ENCODE data around the gene CT45A10. TPM values are rescaled to one million over a fixed set of nuclear protein-coding genes. Genes with fewer than 3 reads are reported as not detected.
"Not testable (repeated sequence)": the region's sequence is repeated elsewhere in the genome, so short reads cannot be mapped to it uniquely, and the experiment has no call there.

The CT45A10 gene, protein sequence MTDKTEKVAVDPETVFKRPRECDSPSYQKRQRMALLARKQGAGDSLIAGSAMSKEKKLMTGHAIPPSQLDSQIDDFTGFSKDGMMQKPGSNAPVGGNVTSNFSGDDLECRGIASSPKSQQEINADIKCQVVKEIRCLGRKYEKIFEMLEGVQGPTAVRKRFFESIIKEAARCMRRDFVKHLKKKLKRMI
- total RNA-seq (2014; rRNA removed; shearing (Covaris generic); ENCODE audit: low replicate concordance): not detected in 2 replicates

GRCh38 chrX:135893294-135893817 is at the start of gene CT45A10, which contains the start of gene SAGE1:
Gene CT45A10, minus strand, starts transcription at chrX:135893444. Its CDS starts 8,100 bp downstream, at chrX:135885344.
Gene SAGE1, plus strand, starts transcription at chrX:135893716. Its CDS starts 2,527 bp downstream, at chrX:135896243.
- no peak within 1 kb of the TSS for H3K27ac ChIP-seq (ENCODE audit: low read length)
- H2AFZ ChIP-seq (ENCODE audit: low read length): no peak within 1 kb of the TSS

DNA sequence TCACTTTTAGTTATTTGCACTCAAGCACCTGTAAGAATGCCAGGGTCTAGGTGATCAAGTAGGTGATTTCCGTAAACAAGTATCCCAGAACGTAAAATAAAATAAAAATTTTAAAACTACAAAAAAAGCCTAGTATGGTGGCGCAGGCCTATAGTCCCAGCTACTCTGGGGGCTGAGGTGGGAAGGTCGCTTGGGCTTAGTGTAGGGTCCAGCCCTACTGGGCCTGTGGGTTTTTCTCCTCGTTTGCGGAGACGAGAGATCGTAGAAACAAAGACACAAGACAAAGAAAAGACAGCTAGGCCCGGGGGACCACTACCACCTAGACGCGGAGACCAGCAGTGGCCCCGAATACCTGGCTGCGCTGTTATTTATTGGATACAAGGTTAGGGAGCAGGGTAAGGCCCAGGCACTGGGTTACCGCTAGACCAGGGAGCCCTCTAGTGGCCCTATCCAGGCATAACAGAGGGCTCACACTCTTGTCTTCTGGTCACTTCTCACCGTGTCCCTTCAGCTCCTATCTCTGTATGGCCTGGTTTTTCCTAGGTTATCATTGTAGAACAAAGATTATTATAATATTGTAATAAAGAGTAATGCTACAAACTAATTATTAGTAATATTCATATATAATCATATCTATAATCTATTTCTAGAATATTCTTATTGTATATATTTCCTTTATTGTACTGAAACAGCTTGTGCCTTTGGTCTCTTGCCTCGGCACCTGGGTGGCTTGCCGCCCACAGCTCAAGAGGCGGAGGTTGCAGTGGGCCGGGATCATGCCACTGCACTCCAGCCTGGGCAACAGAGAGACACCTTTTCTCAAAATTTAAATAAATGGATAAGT is 38.6 kb upstream of the CT45A10 start:
- no peak overlapping the region for H3K4me3 ChIP-seq (ENCODE audit: low read length)
- no peaks in the 10 kb centered on the region for H3K36me3 ChIP-seq (ENCODE audit: insufficient read depth, low read length)
- no peaks in the 10 kb centered on the region for H3K9me2 ChIP-seq (replicated peaks; ENCODE audit: insufficient read depth, low read length)
- no peaks in the 10 kb centered on the region for H3K27me3 ChIP-seq (ENCODE audit: low read length)
- no peak overlapping the region for H3K4me2 ChIP-seq (ENCODE audit: low read depth, low read length, poor library complexity, severe bottlenecking)
- no peaks in the 10 kb centered on the region for H3K9me3 ChIP-seq (ENCODE audit: low read length)
- no peak overlapping the region for H3K27ac ChIP-seq (ENCODE audit: low read length)
- H3K4me1 ChIP-seq (ENCODE audit: low read length): no peaks in the 10 kb centered on the region
- H4K20me1 ChIP-seq (ENCODE audit: insufficient read depth, low read depth, low read length): no peaks in the 10 kb centered on the region
- H3K9ac ChIP-seq (ENCODE audit: low read length): no peak overlapping the region
- no peaks in the 10 kb centered on the region for H3K79me2 ChIP-seq (ENCODE audit: low read length)
- peak; percentile 74 for DNase-seq
- no peak overlapping the region for H2AFZ ChIP-seq (ENCODE audit: low read length)

More at GRCh38 chrX:135893294-135893817, at the start of gene CT45A10, which contains the start of gene SAGE1:
- H4K20me1 ChIP-seq (ENCODE audit: insufficient read depth, low read depth, low read length): no peaks in the 10 kb centered on the region
- H3K4me3 ChIP-seq (ENCODE audit: low read length): no peak within 1 kb of the TSS
- no peaks in the 10 kb centered on the region for H3K9me2 ChIP-seq (replicated peaks; ENCODE audit: insufficient read depth, low read length)
- H3K79me2 ChIP-seq (ENCODE audit: low read length): no peaks in the 10 kb centered on the region
- no peaks in the 10 kb centered on the region for H3K36me3 ChIP-seq (ENCODE audit: insufficient read depth, low read length)
- H3K9me3 ChIP-seq (ENCODE audit: low read length): no peaks in the 10 kb centered on the region
- no peak within 1 kb of the TSS for H3K4me2 ChIP-seq (ENCODE audit: low read depth, low read length, poor library complexity, severe bottlenecking)
- H3K4me1 ChIP-seq (ENCODE audit: low read length): no peaks in the 10 kb centered on the region
- H3K9ac ChIP-seq (ENCODE audit: low read length): no peak within 1 kb of the TSS
- no peaks in the 10 kb centered on the region for H3K27me3 ChIP-seq (ENCODE audit: low read length)
- no peak for DNase-seq

GRCh38 chrX:135927897-135928296 is 34.7 kb upstream of the CT45A10 start:
- Histone ChIP-seq H3K4me2 (ENCODE audit: low read depth, low read length, poor library complexity, severe bottlenecking) (no peak overlapping the region), H3K4me3 (ENCODE audit: low read length) (no peak overlapping the region), H3K36me3 (ENCODE audit: insufficient read depth, low read length) (no peaks in the 10 kb centered on the region), H2AFZ (ENCODE audit: low read length) (no peak overlapping the region), H4K20me1 (ENCODE audit: insufficient read depth, low read depth, low read length) (no peaks in the 10 kb centered on the region), H3K27ac (ENCODE audit: low read length) (no peak overlapping the region), H3K9ac (ENCODE audit: low read length) (no peak overlapping the region), H3K4me1 (ENCODE audit: low read length) (no peaks in the 10 kb centered on the region), H3K27me3 (ENCODE audit: low read length) (no peaks in the 10 kb centered on the region), H3K79me2 (ENCODE audit: low read length) (no peaks in the 10 kb centered on the region), H3K9me3 (ENCODE audit: low read length) (no peaks in the 10 kb centered on the region), H3K9me2 (replicated peaks; ENCODE audit: insufficient read depth, low read length) (no peaks in the 10 kb centered on the region)
- no peak for DNase-seq

- Histone ChIP-seq H3K79me2 (ENCODE audit: low read length) (no peaks in the 10 kb centered on the region), H3K36me3 (ENCODE audit: insufficient read depth, low read length) (no peaks in the 10 kb centered on the region), H3K9me3 (ENCODE audit: low read length) (no peaks in the 10 kb centered on the region), H3K4me2 (ENCODE audit: low read depth, low read length, poor library complexity, severe bottlenecking) (no peak overlapping the region), H3K27me3 (ENCODE audit: low read length) (no peaks in the 10 kb centered on the region), H3K9ac (ENCODE audit: low read length) (no peak overlapping the region), H3K4me3 (ENCODE audit: low read length) (no peak overlapping the region), H3K4me1 (ENCODE audit: low read length) (no peaks in the 10 kb centered on the region), H2AFZ (ENCODE audit: low read length) (no peak overlapping the region), H4K20me1 (ENCODE audit: insufficient read depth, low read depth, low read length) (no peaks in the 10 kb centered on the region), H3K27ac (ENCODE audit: low read length) (no peak overlapping the region), H3K9me2 (replicated peaks; ENCODE audit: insufficient read depth, low read length) (no peaks in the 10 kb centered on the region)
- no peak for DNase-seq
Observed at GRCh38 chrX:135923353-135923752, 30.1 kb upstream of the CT45A10 start.

GRCh38 chrX:135920516-135920915 is 27.3 kb upstream of the CT45A10 start:
- not testable (repeated sequence) for H3K27me3 ChIP-seq (ENCODE audit: low read length); H3K9me2 ChIP-seq (replicated peaks; ENCODE audit: insufficient read depth, low read length); H3K27ac ChIP-seq (ENCODE audit: low read length); DNase-seq; H2AFZ ChIP-seq (ENCODE audit: low read length); H4K20me1 ChIP-seq (ENCODE audit: insufficient read depth, low read depth, low read length); H3K9ac ChIP-seq (ENCODE audit: low read length); H3K36me3 ChIP-seq (ENCODE audit: insufficient read depth, low read length); H3K9me3 ChIP-seq (ENCODE audit: low read length); H3K4me2 ChIP-seq (ENCODE audit: low read depth, low read length, poor library complexity, severe bottlenecking); H3K79me2 ChIP-seq (ENCODE audit: low read length); H3K4me3 ChIP-seq (ENCODE audit: low read length); H3K4me1 ChIP-seq (ENCODE audit: low read length)

GRCh38 chrX:135914404-135914803 is 21.2 kb upstream of the CT45A10 start:
- H3K4me3 ChIP-seq (ENCODE audit: low read length): no peak overlapping the region
- no peaks in the 10 kb centered on the region for H3K36me3 ChIP-seq (ENCODE audit: insufficient read depth, low read length)
- H3K4me1 ChIP-seq (ENCODE audit: low read length): no peaks in the 10 kb centered on the region
- no peaks in the 10 kb centered on the region for H3K27me3 ChIP-seq (ENCODE audit: low read length)
- H3K4me2 ChIP-seq (ENCODE audit: low read depth, low read length, poor library complexity, severe bottlenecking): no peak overlapping the region
- H3K27ac ChIP-seq (ENCODE audit: low read length): no peak overlapping the region
- no peak overlapping the region for H3K9ac ChIP-seq (ENCODE audit: low read length)
- H3K79me2 ChIP-seq (ENCODE audit: low read length): no peaks in the 10 kb centered on the region
- no peak overlapping the region for H2AFZ ChIP-seq (ENCODE audit: low read length)
- no peaks in the 10 kb centered on the region for H4K20me1 ChIP-seq (ENCODE audit: insufficient read depth, low read depth, low read length)
- no peaks in the 10 kb centered on the region for H3K9me2 ChIP-seq (replicated peaks; ENCODE audit: insufficient read depth, low read length)
- DNase-seq: no peak
- no peaks in the 10 kb centered on the region for H3K9me3 ChIP-seq (ENCODE audit: low read length)

DNA sequence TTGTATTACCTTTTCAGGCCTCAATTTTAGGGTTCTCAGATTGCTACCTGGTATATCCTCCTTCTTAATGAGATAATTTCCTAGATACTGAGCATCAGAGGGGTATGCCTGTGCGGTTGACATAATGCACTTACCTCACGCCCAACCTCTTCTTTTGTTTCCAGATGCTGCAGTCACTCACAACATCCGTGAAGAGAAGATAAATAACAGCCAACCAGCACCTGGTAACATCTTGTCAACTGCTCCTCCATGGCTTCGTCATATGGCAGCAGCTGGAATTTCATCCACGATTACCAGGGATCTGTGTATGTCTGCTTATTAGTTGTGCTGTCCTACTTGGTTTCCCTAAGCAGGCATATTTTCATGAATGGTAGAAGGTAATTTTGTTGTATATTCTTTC is 17.0 kb upstream of the CT45A10 start:
- H3K27ac ChIP-seq (ENCODE audit: low read length): no peak overlapping the region
- no peaks in the 10 kb centered on the region for H3K27me3 ChIP-seq (ENCODE audit: low read length)
- no peak overlapping the region for H2AFZ ChIP-seq (ENCODE audit: low read length)
- no peaks in the 10 kb centered on the region for H3K36me3 ChIP-seq (ENCODE audit: insufficient read depth, low read length)
- no peak for DNase-seq
- H3K9me3 ChIP-seq (ENCODE audit: low read length): no peaks in the 10 kb centered on the region
- H3K79me2 ChIP-seq (ENCODE audit: low read length): no peaks in the 10 kb centered on the region
- no peak overlapping the region for H3K4me2 ChIP-seq (ENCODE audit: low read depth, low read length, poor library complexity, severe bottlenecking)
- no peak overlapping the region for H3K4me3 ChIP-seq (ENCODE audit: low read length)
- no peaks in the 10 kb centered on the region for H3K9me2 ChIP-seq (replicated peaks; ENCODE audit: insufficient read depth, low read length)
- no peak overlapping the region for H3K9ac ChIP-seq (ENCODE audit: low read length)
- no peaks in the 10 kb centered on the region for H4K20me1 ChIP-seq (ENCODE audit: insufficient read depth, low read depth, low read length)
- no peaks in the 10 kb centered on the region for H3K4me1 ChIP-seq (ENCODE audit: low read length)

- Histone ChIP-seq H3K4me2 (ENCODE audit: low read depth, low read length, poor library complexity, severe bottlenecking) (no peak overlapping the region), H3K36me3 (ENCODE audit: insufficient read depth, low read length) (no peaks in the 10 kb centered on the region), H3K9me3 (ENCODE audit: low read length) (no peaks in the 10 kb centered on the region), H3K27ac (ENCODE audit: low read length) (no peak overlapping the region), H3K4me3 (ENCODE audit: low read length) (no peak overlapping the region), H3K9ac (ENCODE audit: low read length) (no peak overlapping the region), H4K20me1 (ENCODE audit: insufficient read depth, low read depth, low read length) (no peaks in the 10 kb centered on the region), H3K79me2 (ENCODE audit: low read length) (no peaks in the 10 kb centered on the region), H3K9me2 (replicated peaks; ENCODE audit: insufficient read depth, low read length) (no peaks in the 10 kb centered on the region), H3K4me1 (ENCODE audit: low read length) (no peaks in the 10 kb centered on the region), H2AFZ (ENCODE audit: low read length) (no peak overlapping the region), H3K27me3 (ENCODE audit: low read length) (no peaks in the 10 kb centered on the region)
- DNase-seq: no peak
Observed at GRCh38 chrX:135892781-135893180, 463 bp downstream of the CT45A10 start.

Measured in Karpas-422 (cell line).